COLO668 (cell line): ENCODE measurements around the gene SCMH1.
A peak's percentile ranks its signal among the peaks of the same experiment; 100 is the strongest.

Experiments
- DNase-seq: peaks from one replicate; lab custom pipeline; 2025; ENCODE audit not compliant: unreplicated experiment; lab: John Stamatoyannopoulos, UW

Gene SCMH1

GRCh38 chr1:41009466-41009865, 232.6 kb downstream of the SCMH1 start:
- DNase-seq = no peak

DNA sequence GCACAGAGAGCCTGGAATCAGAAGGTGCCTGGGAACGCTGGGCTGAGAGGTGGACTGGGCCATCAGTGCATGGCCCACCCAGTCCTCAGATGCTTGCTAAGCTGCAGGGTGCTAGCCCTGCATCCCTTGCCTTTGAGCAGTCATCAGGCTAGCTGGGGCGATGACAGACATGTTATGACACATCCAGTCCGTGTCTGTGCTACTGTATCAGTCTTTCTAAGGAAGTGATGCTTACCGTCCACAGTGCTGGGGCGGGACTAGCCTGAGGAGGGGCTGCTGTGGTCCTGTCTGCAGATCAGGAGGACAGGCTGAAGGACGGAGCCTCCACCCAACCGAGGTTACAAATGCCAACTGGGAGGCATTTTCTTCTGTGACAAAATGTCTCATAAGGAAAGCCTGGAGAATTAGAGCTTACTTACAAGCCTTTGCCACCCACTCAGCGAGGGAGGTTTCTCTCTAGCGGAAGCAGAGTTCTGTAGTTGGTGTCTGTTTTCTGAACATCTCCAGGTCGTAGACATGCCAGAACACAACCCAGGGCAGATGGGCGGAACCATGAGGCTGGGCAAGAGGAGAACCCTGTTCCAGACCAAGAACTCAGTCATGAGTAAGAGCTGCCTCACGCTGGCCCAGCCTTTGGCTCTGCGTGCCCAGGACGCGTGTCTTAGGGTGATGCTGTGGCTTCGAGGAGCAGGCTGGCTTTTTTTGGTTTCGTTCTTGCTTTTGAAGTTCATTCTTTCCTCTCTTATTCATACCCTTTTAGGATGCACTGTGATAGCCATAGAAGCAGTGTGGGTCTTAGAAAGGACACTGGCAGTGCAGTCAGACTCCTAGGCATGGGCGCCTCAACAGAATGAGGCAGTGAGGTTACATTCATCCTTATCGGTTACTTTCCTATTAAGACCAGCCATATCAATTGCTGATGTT, 234.9 kb downstream of the SCMH1 start:
- no peak for DNase-seq

DNA sequence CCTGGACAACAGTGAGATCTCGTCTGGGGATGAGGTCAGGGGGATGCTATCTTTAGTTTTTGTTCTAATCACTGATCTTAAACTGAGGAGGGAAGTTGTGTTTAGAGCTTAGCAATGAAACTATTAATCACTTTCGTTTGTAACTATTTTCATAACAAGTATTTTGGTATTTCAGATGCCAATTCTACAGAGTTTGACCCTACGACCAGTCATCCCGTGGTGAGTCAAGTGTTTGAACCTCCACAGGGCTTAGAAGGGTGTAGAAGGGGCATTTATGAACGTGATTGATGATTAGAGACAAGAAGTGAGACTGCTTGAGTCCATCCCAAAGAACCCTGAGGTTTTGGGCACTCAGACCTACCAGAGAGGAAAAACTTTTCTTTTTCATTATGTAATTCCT, 236.2 kb downstream of the SCMH1 start:
- no peak for DNase-seq

DNA sequence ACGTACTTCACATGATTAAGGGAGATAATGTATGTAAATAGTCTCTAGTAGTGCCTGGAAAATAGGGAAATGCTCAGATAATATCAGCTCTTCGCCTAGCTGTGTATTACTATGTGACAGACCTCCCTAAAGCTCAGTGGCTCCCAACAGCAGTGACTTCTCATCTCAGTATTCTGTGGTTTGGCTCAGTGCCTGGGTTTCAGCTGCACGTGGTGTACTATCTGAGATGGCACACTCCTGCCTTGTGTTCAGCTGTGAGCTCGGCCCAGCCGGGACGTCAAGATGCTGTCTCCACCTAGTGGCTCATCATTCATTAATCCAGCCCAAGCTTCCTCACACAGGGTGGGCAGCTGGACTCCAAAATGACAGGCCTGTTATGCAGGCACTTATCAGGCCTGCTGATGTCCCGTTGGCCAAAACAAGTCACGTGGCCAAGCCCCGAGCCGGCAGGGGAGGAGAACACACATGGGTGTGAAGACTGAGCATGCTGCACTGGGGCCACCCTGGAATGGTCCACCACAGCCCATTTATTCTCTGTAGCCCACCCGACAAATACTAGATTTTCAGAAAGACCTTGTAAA, 238.4 kb downstream of the SCMH1 start:
- DNase-seq = peak; percentile 68

DNA sequence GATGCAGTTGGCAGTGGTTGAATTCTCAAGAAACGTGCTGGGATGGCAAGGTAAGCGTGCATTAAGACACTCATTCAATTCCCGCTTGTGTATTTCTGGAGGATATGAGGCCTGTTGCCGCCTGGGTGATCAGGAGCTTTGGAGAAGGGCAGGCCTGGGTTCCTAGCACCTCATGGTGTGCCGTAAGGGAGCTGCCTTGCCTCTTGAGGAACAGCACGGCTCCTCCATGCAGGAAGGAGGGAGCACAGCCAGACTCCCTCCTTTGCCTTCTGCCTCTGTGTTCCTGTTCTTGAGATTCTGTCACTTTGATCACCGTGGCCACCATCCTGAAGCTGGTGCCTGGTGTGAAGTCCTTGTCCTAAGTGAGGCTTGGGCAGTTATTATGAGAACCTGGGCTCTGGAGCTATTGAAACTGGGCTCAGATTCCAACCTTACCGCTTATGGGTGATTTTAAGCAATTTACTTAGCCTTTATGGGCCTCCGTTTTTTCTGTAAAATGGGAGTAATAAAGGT, 238.9 kb downstream of the SCMH1 start:
- DNase-seq = no peak

DNA sequence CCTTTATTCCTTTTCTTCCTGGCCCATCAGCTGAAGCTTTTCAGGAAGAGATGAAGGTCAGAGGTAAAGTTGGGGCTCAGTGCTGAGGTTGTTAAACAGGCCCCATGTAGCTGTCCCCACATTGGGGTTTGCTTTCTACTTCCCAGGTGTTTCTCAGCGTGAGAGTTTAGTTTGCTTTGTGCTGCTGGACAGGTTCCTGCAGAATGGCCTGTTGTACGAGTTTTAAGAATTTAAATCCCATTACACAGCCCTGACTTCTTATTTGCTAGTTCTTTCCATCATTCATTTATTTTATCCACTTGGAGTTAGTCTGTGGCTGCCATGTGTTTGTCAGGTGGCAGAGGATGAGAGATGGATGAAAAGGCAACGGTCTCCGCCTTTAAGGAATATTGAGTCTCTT, 243.4 kb downstream of the SCMH1 start:
- no peak for DNase-seq

- DNase-seq = no peak
Observed at GRCh38 chr1:40997096-40997495, 245.0 kb downstream of the SCMH1 start.

DNA sequence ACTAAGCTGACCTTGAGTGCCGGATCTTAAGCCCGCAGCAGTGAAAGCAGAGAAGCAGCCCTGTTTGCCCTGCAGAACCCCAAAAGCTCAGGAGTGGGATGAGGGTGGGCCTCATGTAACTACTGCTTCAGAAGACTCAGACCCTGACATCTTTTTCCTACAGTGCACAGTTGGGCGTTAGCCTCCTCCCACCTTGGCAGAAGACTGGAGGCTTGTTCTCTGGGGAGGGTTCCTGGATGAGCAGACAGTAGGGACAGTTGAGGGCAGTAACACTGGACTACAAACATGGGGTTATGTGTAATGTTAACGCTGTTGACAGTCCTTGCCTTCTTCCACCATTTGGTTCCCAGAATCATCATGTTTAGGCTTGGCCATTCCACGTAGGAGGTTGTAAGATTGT, 253.0 kb downstream of the SCMH1 start:
- no peak for DNase-seq

GRCh38 chr1:40988280-40988679, 253.8 kb downstream of the SCMH1 start:
- DNase-seq = no peak

- DNase-seq = no peak
Observed at GRCh38 chr1:40987439-40988276, 254.4 kb downstream of the SCMH1 start.

- no peak for DNase-seq
Observed at GRCh38 chr1:40986956-40987355, 255.2 kb downstream of the SCMH1 start.

- no peak for DNase-seq
Observed at GRCh38 chr1:40986328-40986783, 255.8 kb downstream of the SCMH1 start.

DNA sequence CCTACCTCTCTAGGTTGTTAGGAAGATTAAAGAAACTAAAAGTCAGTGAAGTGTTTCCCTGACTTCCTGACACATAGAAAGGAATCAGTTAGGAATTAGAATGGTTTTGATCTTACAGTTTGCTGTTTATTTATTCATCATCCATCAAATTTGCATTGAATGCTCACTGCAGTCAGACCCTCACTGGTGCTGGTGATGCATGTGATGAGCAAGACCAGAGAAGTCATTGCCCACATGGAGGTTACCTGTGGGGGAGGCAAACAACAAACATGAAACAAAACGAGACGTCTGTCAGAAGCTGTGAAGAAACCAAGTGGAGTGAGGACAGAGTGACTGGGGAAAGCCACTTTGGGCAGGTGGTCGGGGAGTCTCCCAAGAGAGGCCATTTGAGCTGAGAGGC, 256.2 kb downstream of the SCMH1 start:
- DNase-seq = no peak

GRCh38 chr1:40985161-40985560, 256.9 kb downstream of the SCMH1 start:
- no peak for DNase-seq

DNA sequence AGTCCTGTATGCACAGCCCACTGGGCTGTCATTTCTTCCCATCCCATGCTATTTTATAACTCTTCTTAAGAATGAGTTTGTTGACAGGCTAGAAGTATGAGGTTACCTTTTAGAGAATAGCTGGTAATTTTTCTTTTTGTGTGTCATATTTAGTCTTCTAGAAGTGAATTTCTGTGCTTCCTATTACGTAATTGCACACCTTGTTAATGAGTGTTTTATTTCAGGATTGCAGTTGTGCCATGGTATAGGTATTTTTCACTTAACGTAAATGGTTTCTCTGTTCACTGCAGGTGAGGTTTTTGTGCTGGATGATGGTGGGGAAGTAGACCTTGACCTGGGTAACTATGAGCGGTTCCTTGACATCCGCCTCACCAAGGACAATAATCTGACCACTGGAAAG, 257.6 kb downstream of the SCMH1 start:
- DNase-seq = no peak

GRCh38 chr1:40984066-40984465, 258.0 kb downstream of the SCMH1 start:
- no peak for DNase-seq

GRCh38 chr1:40983286-40983685, 258.8 kb downstream of the SCMH1 start:
- DNase-seq = no peak

DNA sequence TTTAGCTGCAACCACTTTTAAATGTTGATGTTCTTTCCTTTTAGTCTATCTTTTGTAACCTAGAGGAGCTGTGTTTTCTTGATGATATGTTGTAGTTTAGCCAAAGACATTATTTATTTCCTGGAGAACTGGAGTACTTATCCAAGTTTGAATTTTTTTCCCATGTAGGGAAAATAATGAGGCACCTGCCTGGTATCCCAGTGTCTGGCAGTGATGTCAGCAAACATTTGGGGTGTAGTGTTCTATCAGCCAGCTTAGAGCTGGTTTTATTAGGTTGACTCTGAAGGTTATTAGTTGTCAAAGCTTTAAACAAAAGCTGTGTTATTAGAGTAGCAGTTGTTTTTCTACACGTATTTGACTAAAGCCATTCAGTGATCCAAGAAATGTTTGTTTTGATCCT, 259.4 kb downstream of the SCMH1 start:
- DNase-seq = no peak

DNA sequence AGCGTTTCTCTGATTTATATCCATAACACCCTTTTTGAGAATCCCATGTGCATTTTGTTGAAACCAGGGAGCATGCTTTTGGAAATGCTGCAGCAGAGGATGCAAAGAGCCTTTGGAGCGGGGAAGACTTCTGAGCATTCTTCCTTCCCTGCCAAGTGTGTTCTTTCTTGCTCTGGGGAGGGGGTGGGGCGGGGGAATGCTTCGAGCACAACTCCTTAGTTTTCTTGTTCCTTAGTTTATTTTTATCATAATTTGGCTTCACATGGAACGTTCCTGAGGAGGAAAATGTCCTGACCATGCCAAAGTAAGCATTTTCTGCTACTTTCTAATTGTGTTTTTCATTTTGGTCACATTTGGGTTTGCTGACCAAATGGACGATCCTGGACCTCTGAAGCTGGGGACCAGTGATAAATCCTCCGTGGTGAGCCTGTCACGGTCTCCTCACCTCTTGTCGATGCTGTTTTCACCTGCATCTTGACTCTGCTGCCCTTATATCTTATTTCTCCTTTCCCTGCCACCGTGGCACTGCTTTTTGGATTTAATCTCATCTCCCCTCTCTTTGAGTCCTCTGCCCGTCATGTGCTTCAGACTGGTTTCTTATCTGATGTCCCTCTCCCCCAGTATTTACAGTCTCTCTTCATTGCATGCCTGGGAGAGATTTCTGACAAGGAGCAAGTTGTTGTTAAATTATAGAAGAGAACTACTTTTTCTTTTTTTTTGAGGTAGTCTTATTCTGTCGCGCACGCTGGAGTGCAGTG, 260.2 kb downstream of the SCMH1 start:
- DNase-seq = no peak

DNA sequence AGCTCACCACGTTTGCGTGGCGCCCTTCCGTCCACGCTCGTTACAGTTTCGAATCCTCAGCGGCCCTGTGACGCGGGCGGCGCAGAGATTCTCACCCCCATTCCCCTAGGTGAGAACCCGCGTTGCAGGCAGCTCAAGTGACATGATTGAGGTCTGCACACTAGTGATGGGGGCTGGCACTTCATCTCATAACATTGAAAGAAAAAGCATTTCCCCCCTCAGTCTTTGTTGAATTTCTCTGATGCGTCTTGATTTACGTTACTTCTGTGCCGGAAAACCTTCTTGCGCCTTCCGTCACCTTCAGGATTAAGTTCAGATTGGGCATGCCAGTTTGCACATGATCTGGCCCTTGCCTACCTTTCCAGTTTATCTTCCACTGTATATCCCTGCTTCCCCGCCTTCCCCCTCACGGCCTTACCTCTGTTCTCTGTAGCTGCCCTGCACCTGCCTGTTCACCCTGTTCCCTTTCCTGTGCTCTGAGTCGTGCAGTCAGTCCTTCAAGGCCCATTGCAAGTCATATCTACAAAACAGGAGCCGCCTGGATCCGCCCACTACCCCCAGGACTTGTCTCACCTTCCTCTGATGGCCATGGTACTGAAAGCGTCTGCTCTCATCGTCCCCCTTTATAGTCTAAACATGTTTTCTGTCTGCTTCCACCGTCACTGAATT, 261.5 kb downstream of the SCMH1 start:
- peak; percentile 64 for DNase-seq
